GM12878 (cell line): ENCODE results near the gene IL17F. TPM values are rescaled to one million over a fixed set of nuclear protein-coding genes. Genes with fewer than 3 reads are reported as not detected.

Experiments used
- ATF7 ChIP-seq: fragments of 450-650 bp; IDR thresholded peaks from 2 replicates; pipeline ENCODE4 v1.6.1; 2016; ENCODE audit warnings: low read depth, mild to moderate bottlenecking
- BCL11A ChIP-seq: IDR thresholded peaks from 2 replicates; pipeline ENCODE4 v1.6.1; 2011; ENCODE audit warnings: low read depth, low read length
- BMI1 ChIP-seq: fragments of 450-650 bp; IDR thresholded peaks from 2 replicates; pipeline ENCODE4 v1.6.1; 2016; ENCODE audit warnings: mild to moderate bottlenecking, moderate library complexity, borderline replicate concordance
- CREB1 ChIP-seq: IDR thresholded peaks from 2 replicates; pipeline ENCODE4 v1.6.1; 2012; ENCODE audit warnings: low read depth, mild to moderate bottlenecking, inconsistent platforms
- GATAD2B ChIP-seq: fragments of 450-650 bp; conservative IDR thresholded peaks from 2 replicates; pipeline ENCODE4 v1.6.1; 2017; ENCODE audit warnings: low read depth, mild to moderate bottlenecking, moderate library complexity
- HDAC6 ChIP-seq: fragments of 200-600 bp; sonication (generic); IDR thresholded peaks from one replicate; pipeline ENCODE4 v1.8.0; 2017; ENCODE audit warnings: antibody characterized with exemption; ENCODE audit not compliant: unreplicated experiment
- IKZF2 ChIP-seq, 2 experiments: fragments of 450-650 bp; IDR thresholded peaks; 2 replicates each; pipeline ENCODE4 v1.6.1; 2017; ENCODE audit warnings: mild to moderate bottlenecking in 2 of 2, moderate library complexity in 2 of 2
- MTA3 ChIP-seq: IDR thresholded peaks from 2 replicates; pipeline ENCODE4 v1.6.1; 2012; ENCODE audit warnings: low read length, inconsistent platforms, borderline replicate concordance
- MXI1 ChIP-seq: fragments of 150-350 bp; IDR thresholded peaks from 2 replicates; pipeline ENCODE4 v1.6.1; 2011; ENCODE audit warnings: low read depth, mild to moderate bottlenecking, inconsistent platforms, low read length, improper control_type of control experiment
- NFIC ChIP-seq: IDR thresholded peaks from 2 replicates; pipeline ENCODE4 v1.6.1; 2012; ENCODE audit warnings: low read depth, mild to moderate bottlenecking, inconsistent platforms, low read length, moderate library complexity
- NFXL1 ChIP-seq: fragments of 450-650 bp; IDR thresholded peaks from 2 replicates; pipeline ENCODE4 v1.6.1; 2017; ENCODE audit warnings: antibody characterized with exemption, mild to moderate bottlenecking, borderline replicate concordance
- PAX5 ChIP-seq: IDR thresholded peaks from 2 replicates; pipeline ENCODE4 v1.6.1; 2011; ENCODE audit warnings: low read depth, low read length, borderline replicate concordance
- PAX8 ChIP-seq: fragments of 450-650 bp; IDR thresholded peaks from 2 replicates; pipeline ENCODE4 v1.6.1; 2017; ENCODE audit warnings: mild to moderate bottlenecking, moderate library complexity
- RCOR1 ChIP-seq: conservative IDR thresholded peaks from 2 replicates; pipeline ENCODE4 v1.6.1; 2012; ENCODE audit warnings: low read depth, low read length, improper control_type of control experiment
- RUNX3 ChIP-seq: IDR thresholded peaks from 2 replicates; pipeline ENCODE4 v1.6.1; 2012; ENCODE audit warnings: low read length, inconsistent platforms
- SRF ChIP-seq, 2 experiments: IDR thresholded peaks; 2 replicates each; pipeline ENCODE4 v1.6.1; 2011; ENCODE audit warnings: low read depth in 2 of 2, low read length in 2 of 2, mild to moderate bottlenecking in 1 of 2, moderate library complexity in 1 of 2
- TARDBP ChIP-seq: IDR thresholded peaks from 2 replicates; pipeline ENCODE4 v1.6.1; 2016; ENCODE audit warnings: borderline replicate concordance
- TBL1XR1 ChIP-seq: IDR thresholded peaks from 2 replicates; pipeline ENCODE4 v1.6.1; 2012; ENCODE audit warnings: low read depth, low read length, improper control_type of control experiment
- TCF12 ChIP-seq: IDR thresholded peaks from 2 replicates; pipeline ENCODE4 v1.6.1; 2011; ENCODE audit warnings: low read depth, mild to moderate bottlenecking, low read length
- WRNIP1 ChIP-seq: IDR thresholded peaks from 2 replicates; pipeline ENCODE4 v1.6.1; 2011; ENCODE audit warnings: low read depth, low read length, improper control_type of control experiment, borderline replicate concordance
- YY1 ChIP-seq: IDR thresholded peaks from 2 replicates; pipeline ENCODE4 v1.6.1; 2011; ENCODE audit warnings: low read depth, mild to moderate bottlenecking, low read length
- polyA plus RNA-seq, 11 experiments: library from polyadenylated mRNA; depleted of rRNA in 4 of 11; unstranded in 6 of 11; stranded (reverse) in 5 of 11; fragments of >200 nt; fragmentation: Nextera tagmentation in 4 of 11; fragmentation: Illumina TruSeq in 1 of 11; extraction: Ambion mirVana in 4 of 11; extraction: Trizol in 1 of 11; gene quantifications; 1 replicate in 1 of 11; 2 replicates in 10 of 11; pipeline versions ENCODE4 v1.2.1 to v1.2.3, GENCODE V29; 2011 to 2016; ENCODE audit warnings: inconsistent platforms in 2 of 11, missing spikeins in 2 of 11, low read depth in 1 of 11
- total RNA-seq, 4 experiments: library from RNA; depleted of rRNA in 3 of 4; stranded (reverse); fragments of >200 nt in 3 of 4; fragmentation: Illumina TruSeq in 1 of 4; extraction: Trizol in 1 of 4; gene quantifications; 2 replicates each; pipeline versions ENCODE4 v1.2.1 to v1.2.3, GENCODE V29; 2013 to 2021
- TF ChIP-seq, protein P1 (sequence below): IDR thresholded peaks from 2 replicates; pipeline ENCODE4 v1.6.1; 2011; ENCODE audit warnings: borderline replicate concordance, low read depth, mild to moderate bottlenecking, moderate library complexity, low read length; ENCODE audit not compliant: insufficient read depth, poor library complexity, severe bottlenecking
- TF ChIP-seq, protein P2 (sequence below): IDR thresholded peaks from 2 replicates; pipeline ENCODE4 v1.6.1; 2012; ENCODE audit warnings: low read depth, low read length, improper control_type of control experiment
- TF ChIP-seq, protein P3 (sequence below): fragments of 450-650 bp; IDR thresholded peaks from 2 replicates; pipeline ENCODE4 v1.6.1; 2017; ENCODE audit warnings: mild to moderate bottlenecking, moderate library complexity
- TF ChIP-seq, protein P4 (sequence below): fragments of 450-650 bp; IDR thresholded peaks from 2 replicates; pipeline ENCODE4 v1.6.1; 2017; ENCODE audit warnings: low read depth, mild to moderate bottlenecking, moderate library complexity

The IL17F gene
- total and polyA plus RNA-seq, 10 of the 15 experiments (the other 5 are each of a cell fraction or from before 2014, with no cell fraction given) = 0.20 TPM; not detected in 9

DNA sequence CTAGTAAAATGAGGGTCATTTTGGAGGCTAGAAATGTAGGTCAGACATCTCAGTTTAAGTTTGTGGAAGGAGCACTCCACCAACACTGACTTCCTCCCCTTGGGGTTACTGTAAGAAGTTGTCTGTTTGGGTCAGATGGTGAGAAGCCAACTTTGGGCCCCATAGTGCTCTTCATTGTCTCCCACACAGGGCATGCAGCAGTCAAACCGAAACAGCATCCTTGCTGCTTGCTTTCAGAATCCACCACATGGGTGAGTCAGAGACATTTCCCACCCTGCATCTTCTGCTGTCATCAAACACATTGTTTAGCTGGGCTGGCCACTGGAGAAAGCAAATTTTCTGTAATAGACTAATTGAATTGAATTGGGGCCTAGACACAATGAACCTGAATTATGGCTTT lies 16.8 kb downstream of the IL17F start (continued):
- TF ChIP-seq TBL1XR1 = peak; percentile 83; the same call in 1 of the 2 replicates
- TF ChIP-seq YY1 = peak; percentile 66
- 0 out of 2 replicates have a peak, but pooled peaks have one; percentile 69 for TF ChIP-seq RCOR1
- peak; percentile 98 for TF ChIP-seq BCL11A
- TF ChIP-seq, protein P1, sequence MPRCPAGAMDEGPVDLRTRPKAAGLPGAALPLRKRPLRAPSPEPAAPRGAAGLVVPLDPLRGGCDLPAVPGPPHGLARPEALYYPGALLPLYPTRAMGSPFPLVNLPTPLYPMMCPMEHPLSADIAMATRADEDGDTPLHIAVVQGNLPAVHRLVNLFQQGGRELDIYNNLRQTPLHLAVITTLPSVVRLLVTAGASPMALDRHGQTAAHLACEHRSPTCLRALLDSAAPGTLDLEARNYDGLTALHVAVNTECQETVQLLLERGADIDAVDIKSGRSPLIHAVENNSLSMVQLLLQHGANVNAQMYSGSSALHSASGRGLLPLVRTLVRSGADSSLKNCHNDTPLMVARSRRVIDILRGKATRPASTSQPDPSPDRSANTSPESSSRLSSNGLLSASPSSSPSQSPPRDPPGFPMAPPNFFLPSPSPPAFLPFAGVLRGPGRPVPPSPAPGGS = peak; percentile 89
- TF ChIP-seq, protein P2, sequence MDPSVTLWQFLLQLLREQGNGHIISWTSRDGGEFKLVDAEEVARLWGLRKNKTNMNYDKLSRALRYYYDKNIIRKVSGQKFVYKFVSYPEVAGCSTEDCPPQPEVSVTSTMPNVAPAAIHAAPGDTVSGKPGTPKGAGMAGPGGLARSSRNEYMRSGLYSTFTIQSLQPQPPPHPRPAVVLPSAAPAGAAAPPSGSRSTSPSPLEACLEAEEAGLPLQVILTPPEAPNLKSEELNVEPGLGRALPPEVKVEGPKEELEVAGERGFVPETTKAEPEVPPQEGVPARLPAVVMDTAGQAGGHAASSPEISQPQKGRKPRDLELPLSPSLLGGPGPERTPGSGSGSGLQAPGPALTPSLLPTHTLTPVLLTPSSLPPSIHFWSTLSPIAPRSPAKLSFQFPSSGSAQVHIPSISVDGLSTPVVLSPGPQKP = no peak; the same call in 1 of the 2 replicates
- 0 out of 2 replicates have a peak, but pooled peaks have one; percentile 53 for TF ChIP-seq BMI1
- peak; percentile 82; the same call in 1 of the 2 replicates for TF ChIP-seq NFXL1
- no peak for TF ChIP-seq MXI1
- TF ChIP-seq NFIC = peak; percentile 93
- TF ChIP-seq, protein P3, sequence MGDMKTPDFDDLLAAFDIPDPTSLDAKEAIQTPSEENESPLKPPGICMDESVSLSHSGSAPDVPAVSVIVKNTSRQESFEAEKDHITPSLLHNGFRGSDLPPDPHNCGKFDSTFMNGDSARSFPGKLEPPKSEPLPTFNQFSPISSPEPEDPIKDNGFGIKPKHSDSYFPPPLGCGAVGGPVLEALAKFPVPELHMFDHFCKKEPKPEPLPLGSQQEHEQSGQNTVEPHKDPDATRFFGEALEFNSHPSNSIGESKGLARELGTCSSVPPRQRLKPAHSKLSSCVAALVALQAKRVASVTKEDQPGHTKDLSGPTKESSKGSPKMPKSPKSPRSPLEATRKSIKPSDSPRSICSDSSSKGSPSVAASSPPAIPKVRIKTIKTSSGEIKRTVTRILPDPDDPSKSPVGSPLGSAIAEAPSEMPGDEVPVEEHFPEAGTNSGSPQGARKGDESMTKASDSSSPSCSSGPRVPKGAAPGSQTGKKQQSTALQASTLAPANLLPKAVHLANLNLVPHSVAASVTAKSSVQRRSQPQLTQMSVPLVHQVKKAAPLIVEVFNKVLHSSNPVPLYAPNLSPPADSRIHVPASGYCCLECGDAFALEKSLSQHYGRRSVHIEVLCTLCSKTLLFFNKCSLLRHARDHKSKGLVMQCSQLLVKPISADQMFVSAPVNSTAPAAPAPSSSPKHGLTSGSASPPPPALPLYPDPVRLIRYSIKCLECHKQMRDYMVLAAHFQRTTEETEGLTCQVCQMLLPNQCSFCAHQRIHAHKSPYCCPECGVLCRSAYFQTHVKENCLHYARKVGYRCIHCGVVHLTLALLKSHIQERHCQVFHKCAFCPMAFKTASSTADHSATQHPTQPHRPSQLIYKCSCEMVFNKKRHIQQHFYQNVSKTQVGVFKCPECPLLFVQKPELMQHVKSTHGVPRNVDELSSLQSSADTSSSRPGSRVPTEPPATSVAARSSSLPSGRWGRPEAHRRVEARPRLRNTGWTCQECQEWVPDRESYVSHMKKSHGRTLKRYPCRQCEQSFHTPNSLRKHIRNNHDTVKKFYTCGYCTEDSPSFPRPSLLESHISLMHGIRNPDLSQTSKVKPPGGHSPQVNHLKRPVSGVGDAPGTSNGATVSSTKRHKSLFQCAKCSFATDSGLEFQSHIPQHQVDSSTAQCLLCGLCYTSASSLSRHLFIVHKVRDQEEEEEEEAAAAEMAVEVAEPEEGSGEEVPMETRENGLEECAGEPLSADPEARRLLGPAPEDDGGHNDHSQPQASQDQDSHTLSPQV = no peak
- TF ChIP-seq IKZF2 (IDR thresholded peaks at IDR 0.05) = peak; percentile 93 to 94
- TF ChIP-seq WRNIP1 = 0 out of 2 replicates have a peak, but pooled peaks have one; percentile 33
- peak; percentile 97 for TF ChIP-seq RUNX3
- TF ChIP-seq HDAC6 = no peak
- TF ChIP-seq SRF (IDR thresholded peaks at IDR 0.05; ENCODE audit: low read depth in 2 of 2, low read length in 2 of 2) = peak in 1 of 2 experiments; percentile 67; a peak in 1 of 4 replicates
- peak; percentile 28; the same call in 1 of the 2 replicates for TF ChIP-seq CREB1
- TF ChIP-seq ATF7 = peak; percentile 82
- TF ChIP-seq GATAD2B = peak; percentile 76
- no peak for TF ChIP-seq TARDBP
- TF ChIP-seq TCF12 = peak; percentile 90
- TF ChIP-seq MTA3 = peak; percentile 82; the same call in 1 of the 2 replicates
- TF ChIP-seq PAX8 = no peak
- peak; percentile 96 for TF ChIP-seq PAX5
- TF ChIP-seq, protein P4, sequence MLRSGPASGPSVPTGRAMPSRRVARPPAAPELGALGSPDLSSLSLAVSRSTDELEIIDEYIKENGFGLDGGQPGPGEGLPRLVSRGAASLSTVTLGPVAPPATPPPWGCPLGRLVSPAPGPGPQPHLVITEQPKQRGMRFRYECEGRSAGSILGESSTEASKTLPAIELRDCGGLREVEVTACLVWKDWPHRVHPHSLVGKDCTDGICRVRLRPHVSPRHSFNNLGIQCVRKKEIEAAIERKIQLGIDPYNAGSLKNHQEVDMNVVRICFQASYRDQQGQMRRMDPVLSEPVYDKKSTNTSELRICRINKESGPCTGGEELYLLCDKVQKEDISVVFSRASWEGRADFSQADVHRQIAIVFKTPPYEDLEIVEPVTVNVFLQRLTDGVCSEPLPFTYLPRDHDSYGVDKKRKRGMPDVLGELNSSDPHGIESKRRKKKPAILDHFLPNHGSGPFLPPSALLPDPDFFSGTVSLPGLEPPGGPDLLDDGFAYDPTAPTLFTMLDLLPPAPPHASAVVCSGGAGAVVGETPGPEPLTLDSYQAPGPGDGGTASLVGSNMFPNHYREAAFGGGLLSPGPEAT = peak; percentile 54; the same call in 1 of the 2 replicates
